Neural cell (in vitro differentiated cells): ENCODE results near the gene MTFMT.

Experiments used
- CTCF ChIP-seq: fragments of 450-650 bp; IDR thresholded peaks from 2 replicates; pipeline ENCODE4 v1.5.1; 2014; ENCODE audit warnings: antibody characterized with exemption, mild to moderate bottlenecking, moderate library complexity; ENCODE audit not compliant: poor library complexity, severe bottlenecking
- EP300 ChIP-seq: fragments of 450-650 bp; conservative IDR thresholded peaks from 2 replicates; pipeline ENCODE4 v1.6.1; 2014; ENCODE audit warnings: antibody characterized with exemption, mild to moderate bottlenecking, moderate library complexity; ENCODE audit not compliant: poor library complexity, severe bottlenecking
- EZH2 ChIP-seq: fragments of 200-600, 300-800 bp; shearing (Covaris generic), sonication (generic); IDR thresholded peaks from 2 replicates; pipeline ENCODE4 v1.6.1; 2014; ENCODE audit warnings: antibody characterized with exemption, low read length, borderline replicate concordance, mild to moderate bottlenecking; ENCODE audit not compliant: insufficient read depth, poor library complexity, severe bottlenecking
- POLR2AphosphoS5 ChIP-seq: IDR thresholded peaks from 2 replicates; pipeline ENCODE4 v1.6.1; 2012
- RAD21 ChIP-seq: fragments of 450-650 bp; conservative IDR thresholded peaks from 2 replicates; pipeline ENCODE4 v1.6.1; 2014; ENCODE audit warnings: antibody characterized with exemption, mild to moderate bottlenecking, moderate library complexity

GRCh38 chr15:65044724-65045481 is 15.5 kb upstream of the MTFMT start, which contains the start of gene SLC51B:
- TF ChIP-seq CTCF (no peak), EZH2 (no peak), POLR2AphosphoS5 (no peak), RAD21 (no peak), EP300 (no peak)
